GM18498 (cell line): ENCODE data around the gene DPH2.
A peak's percentile ranks its signal among the peaks of the same experiment; 100 is the strongest.

ENCODE experiments used
- ATAC-seq: cut with Tn5 transposase; IDR thresholded peaks from one replicate; pipeline ENCODE4 v1.9.1; 2021; ENCODE audit warnings: mild to moderate bottlenecking, moderate library complexity; ENCODE audit not compliant: unreplicated experiment

Gene DPH2

GRCh38 chr1:43965316-43965715 is 4.5 kb upstream of the DPH2 start:
- no peak for ATAC-seq

DNA sequence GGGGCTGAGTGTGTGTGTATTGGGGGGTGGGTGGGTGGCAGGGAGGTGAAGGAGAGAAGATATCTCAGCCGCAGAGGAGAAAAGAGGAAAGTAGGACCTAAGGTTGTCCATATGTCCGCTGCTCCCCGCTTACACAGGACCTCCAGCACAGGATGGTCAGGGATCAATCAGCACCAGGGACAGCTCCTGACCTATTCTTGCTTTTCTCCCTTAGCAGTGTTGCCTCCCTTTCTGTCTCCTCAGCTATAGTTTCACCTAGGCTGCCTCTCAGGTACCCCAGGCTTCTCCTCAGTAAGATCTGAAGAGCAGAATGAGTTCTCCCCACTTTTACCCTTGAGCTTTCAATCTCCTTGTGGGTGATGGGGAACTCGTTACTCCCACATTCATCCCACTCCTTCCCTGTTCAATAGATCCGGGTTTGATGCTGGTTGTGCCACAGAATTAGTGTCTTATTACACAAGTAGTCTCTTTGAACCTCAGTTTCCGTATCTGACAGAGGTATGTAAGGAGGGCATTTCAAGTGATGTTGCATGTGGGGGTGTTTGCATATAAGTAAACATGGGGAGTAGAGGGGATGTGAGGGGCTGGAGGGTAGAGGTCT is 1.4 kb upstream of the DPH2 start:
- ATAC-seq, result no peak

GRCh38 chr1:43969416-43969745 is 429 bp upstream of the DPH2 start:
- no peak for ATAC-seq

DNA sequence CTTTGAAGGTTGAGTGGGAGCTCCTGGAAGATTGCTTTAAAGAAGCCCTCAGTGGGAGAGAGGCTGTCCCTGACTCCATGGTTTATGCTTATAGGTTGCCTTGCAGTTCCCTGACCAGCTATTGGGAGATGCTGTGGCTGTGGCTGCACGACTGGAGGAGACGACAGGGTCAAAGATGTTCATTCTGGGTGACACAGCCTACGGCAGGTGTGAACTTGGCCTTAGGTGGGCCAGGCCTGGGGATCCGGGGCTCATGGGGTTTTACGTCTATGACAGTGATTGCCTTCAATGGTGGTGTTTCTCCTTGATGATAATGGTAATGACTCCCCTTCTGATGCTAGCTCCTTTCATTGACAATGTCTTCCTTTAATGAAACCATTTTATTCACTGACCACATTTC is 692 bp downstream of the DPH2 start:
- ATAC-seq, result no peak

DNA sequence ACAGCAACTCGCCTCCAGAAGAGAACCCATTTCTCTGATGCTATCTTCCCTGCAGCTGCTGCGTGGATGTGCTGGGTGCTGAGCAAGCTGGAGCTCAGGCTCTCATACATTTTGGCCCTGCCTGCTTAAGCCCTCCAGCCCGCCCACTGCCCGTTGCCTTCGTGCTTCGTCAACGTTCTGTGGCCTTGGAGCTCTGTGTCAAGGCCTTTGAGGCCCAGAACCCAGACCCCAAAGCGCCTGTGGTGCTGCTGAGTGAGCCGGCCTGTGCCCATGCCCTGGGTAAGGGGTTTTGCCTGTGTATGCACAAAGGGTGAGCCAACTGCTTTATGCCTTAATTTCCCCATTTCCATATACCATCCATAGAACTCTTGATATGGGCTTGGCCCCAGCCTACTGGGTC is 1.1 kb downstream of the DPH2 start:
- no peak for ATAC-seq

GRCh38 chr1:43971336-43971980 is 1.6 kb downstream of the DPH2 start:
- no peak for ATAC-seq

DNA sequence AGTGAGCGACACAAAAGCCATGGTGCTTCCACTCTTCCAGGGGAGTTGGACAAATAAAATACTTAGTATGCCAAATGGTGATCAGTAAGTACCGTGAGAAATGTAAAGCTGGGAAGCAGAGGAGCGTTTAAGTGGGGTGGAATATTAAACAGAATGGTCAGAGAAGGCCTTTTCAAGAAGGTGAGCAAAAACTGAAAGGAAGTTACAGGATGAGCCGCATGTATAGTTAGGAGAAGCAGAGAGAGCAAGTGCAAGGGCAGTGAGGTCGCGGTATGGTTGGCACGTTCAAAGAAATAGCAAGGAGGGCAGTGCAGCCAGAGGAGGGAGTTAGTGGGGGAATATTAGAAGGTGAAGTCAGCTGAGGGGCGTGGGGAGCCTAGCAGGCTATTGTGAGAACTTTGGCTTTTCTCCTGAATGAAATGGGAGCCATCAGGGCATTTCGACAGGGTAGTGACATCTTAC is 4.2 kb downstream of the DPH2 start:
- no peak for ATAC-seq

GRCh38 chr1:43974443-43975248 is 4.8 kb downstream of the DPH2 start, which contains the start of gene ATP6V0B:
TSS of gene ATP6V0B (plus strand) at chr1:43974960. CDS start at chr1:43975041, 81 bp downstream.
- ATAC-seq, result peak; percentile 71

- ATAC-seq, result no peak
Observed at GRCh38 chr1:43975249-43975961, 5.6 kb downstream of the DPH2 start.

DNA sequence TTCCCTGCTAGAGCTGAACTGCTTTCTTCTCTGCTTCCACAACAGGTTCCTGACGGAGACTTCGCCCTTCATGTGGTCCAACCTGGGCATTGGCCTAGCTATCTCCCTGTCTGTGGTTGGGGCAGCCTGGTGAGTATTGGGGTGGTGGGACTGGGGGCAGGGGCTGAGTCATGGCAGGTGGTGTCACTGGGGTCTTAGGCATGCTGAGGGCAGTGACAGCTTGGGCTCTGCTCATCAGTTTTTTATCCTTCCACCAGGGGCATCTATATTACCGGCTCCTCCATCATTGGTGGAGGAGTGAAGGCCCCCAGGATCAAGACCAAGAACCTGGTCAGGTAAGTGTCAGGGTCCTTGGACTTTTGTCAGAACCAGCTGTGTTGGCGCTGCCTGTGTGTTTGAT is 6.2 kb downstream of the DPH2 start:
- ATAC-seq, result no peak

DNA sequence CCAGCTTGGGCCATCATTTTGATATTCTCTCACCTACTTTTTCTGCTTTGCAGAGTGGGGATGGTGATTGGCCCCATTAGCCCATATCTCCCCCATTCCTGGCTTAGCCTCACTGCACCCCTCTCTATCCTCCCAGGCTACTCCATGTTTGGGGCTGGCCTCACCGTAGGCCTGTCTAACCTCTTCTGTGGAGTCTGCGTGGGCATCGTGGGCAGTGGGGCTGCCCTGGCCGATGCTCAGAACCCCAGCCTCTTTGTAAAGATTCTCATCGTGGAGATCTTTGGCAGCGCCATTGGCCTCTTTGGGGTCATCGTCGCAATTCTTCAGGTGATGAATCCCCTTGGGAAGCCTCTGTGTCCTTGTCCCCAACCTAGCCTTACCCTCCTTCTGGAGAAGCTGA is 7.1 kb downstream of the DPH2 start:
- ATAC-seq, result no peak

GRCh38 chr1:43977376-43978263 is 7.8 kb downstream of the DPH2 start:
- no peak for ATAC-seq

DNA sequence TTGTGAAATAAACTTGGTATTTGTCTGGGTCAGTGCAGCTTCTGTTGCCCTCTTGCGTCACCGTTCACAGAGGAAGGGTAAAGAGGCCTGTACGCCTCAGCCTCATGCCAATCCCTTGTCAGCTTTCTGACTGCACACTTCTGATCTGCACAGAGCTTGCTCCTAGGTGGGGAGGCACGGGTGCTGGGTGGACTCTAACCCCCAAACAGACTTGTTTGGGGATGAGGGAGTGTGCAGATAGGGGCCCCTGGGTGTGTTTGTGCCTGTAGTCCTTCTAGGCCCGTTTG is 8.4 kb downstream of the DPH2 start:
- ATAC-seq, result no peak

GRCh38 chr1:43978551-43979260 is 8.9 kb downstream of the DPH2 start, which contains the start of gene B4GALT2:
TSS of gene B4GALT2 (plus strand) at chr1:43979210. CDS start at chr1:43981161, 1,951 bp downstream.
- ATAC-seq, result no peak

DNA sequence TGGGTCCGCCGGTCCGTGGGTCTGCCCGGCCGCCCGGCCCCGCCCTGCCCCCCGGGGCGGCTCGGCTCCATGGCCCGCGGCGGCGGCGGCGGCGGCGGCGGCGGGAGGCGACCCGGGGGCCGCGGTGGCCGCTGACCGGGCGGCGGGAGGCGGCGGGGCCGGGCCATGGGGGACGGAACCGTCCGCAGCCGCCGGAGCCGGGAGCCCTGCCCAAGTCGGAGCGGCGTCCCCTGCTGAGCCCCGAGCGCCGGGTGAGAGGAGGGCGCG is 9.4 kb downstream of the DPH2 start:
- ATAC-seq, result no peak

DNA sequence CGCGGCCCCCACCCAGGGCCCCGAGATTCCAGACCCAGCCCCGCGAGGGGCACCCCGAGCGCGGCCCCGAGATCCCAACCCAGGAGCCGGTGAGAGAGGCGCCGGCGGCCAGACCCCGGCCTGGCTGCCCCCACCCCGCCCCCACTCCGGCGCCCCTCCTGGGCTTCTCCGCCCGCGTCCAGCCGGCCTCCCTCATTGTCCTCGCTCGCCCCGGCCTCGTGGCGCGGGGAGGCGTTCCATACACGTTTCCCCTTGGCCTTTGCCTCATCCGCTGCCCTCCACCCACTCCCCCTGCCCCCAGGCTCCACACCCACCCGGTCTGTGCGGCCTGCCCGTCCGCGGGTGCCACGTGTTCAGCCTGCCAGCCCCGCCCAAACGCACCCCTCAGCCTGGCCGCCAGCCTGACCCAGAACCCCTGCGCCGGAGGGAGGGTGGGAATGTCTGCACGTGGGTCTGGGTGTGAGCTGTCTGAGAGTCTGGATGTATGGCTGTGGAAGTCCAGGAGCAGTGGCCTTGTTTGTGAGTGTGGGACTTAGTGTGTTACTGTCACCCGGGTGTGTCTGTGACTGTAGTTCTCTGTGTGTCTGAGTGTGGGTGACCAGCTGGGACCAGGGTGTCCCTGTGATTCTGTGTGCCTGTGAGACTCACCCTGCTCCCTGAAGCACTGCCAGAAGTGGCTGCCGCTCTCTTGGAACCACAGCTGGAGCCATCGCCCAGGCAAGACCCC is 9.9 kb downstream of the DPH2 start:
- no peak for ATAC-seq

DNA sequence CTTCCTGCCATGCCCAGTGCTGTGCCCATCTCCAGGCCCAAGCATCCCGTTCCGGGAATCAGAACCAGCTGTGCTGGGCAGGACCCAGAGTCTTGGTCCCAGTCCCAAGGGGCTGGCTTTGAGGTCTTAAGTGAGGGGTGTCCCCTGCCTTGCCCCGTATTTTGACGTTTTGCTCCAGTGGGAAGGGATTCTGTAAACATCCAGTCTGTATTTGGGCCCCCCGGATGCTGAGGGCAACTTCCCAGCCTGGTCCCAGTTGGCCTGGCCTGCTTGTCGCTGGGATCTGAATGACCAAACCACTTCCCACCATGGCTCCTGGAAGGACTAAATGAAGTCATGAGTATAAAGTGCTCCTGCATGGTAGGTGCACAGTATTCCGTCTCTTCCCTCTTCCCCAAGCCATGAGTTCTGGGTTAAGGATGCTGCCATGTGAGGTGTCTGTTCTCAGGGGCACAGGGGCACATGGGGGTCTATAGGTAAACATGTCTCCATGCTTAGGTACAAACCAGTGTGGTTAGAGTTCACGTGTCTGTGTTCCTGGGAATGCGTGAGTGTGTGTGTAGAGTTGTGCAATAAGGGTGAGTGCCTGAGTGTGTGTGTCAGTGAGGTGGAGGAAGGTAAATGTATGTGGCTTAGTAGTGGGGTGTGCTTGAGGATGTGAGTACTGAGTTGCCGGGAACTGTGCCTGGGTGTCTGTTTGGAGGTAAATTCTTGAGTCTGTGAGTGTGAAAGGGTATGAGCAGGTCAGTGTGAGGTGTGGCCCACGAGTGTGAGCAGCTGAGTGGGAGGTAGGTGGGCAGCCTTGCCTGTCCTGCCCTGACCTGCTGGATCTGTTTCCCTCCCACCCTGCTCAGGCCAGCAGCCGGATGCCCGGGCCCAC is 10.7 kb downstream of the DPH2 start:
- ATAC-seq, result no peak

DNA sequence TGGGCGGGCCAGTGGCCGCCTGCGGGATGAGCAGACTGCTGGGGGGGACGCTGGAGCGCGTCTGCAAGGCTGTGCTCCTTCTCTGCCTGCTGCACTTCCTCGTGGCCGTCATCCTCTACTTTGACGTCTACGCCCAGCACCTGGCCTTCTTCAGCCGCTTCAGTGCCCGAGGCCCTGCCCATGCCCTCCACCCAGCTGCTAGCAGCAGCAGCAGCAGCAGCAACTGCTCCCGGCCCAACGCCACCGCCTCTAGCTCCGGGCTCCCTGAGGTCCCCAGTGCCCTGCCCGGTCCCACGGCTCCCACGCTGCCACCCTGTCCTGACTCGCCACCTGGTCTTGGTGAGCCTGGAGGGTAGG is 11.3 kb downstream of the DPH2 start:
- ATAC-seq, result no peak

GRCh38 chr1:43981636-43982035 is 11.8 kb downstream of the DPH2 start:
- no peak for ATAC-seq
